H1 (cell line): ENCODE measurements around the gene LMTK3. TPM values are rescaled to one million over a fixed set of nuclear protein-coding genes. Genes with fewer than 3 reads are reported as not detected.
"Not testable (repeated sequence)": the region's sequence is repeated elsewhere in the genome, so short reads cannot be mapped to it uniquely, and the experiment has no call there.

Experiments used
- CTCF ChIA-PET: fragments of 300-600 bp; sonication (Branson Sonifier 250); formaldehyde crosslinking; loops from one replicate; lab custom pipeline; 2021; ENCODE audit not compliant: partially characterized antibody; lab: Charles Lee
- POLR2A ChIA-PET: fragments of 300-600 bp; sonication (Branson Sonifier 250); formaldehyde crosslinking; loops from one replicate; lab custom pipeline; 2021; ENCODE audit warnings: inconsistent platforms; ENCODE audit not compliant: partially characterized antibody; lab: Charles Lee
- DNase-seq, 2 experiments: peaks; one replicate each; pipeline versions ENCODE4 v3.0.0 to v3.0.0-alpha.2; 2010 to 2022; ENCODE audit warnings: low spot score in 2 of 2, low read depth in 1 of 2, mixed read lengths in 1 of 2
- FAIRE-seq: peaks from 2 replicates; lab custom pipeline; 2011; peaks lifted over from hg19 to GRCh38; lab: Jason Lieb, UNC
- H2AFZ ChIP-seq: 2 replicates; pipeline ENCODE4 v1.8.1; 2012; ENCODE audit warnings: low read length, inconsistent platforms
- H2AK5ac ChIP-seq: 2 replicates; pipeline ENCODE4 v1.6.1; 2013; ENCODE audit warnings: low read depth, low read length
- H2BK120ac ChIP-seq: replicated peaks from 2 replicates; pipeline ENCODE3; 2013; ENCODE audit warnings: low read depth, low read length, inconsistent platforms
- H2BK12ac ChIP-seq: 2 replicates; pipeline ENCODE4 v1.6.1; 2013; ENCODE audit warnings: low read depth, low read length
- H2BK15ac ChIP-seq: 2 replicates; pipeline ENCODE4 v1.6.1; 2013; ENCODE audit warnings: low read length
- H2BK20ac ChIP-seq: 2 replicates; pipeline ENCODE4 v1.6.1; 2013; ENCODE audit warnings: low read length
- H2BK5ac ChIP-seq: 2 replicates; pipeline ENCODE4 v1.6.1; 2013; ENCODE audit warnings: low read depth, low read length
- H3K14ac ChIP-seq: 2 replicates; pipeline ENCODE4 v1.6.1; 2013; ENCODE audit warnings: inconsistent platforms; ENCODE audit not compliant: insufficient read length
- H3K18ac ChIP-seq: 2 replicates; pipeline ENCODE4 v1.6.1; 2013; ENCODE audit warnings: low read length; ENCODE audit errors: extremely low read depth
- H3K23ac ChIP-seq: 2 replicates; pipeline ENCODE4 v1.6.1; 2013; ENCODE audit warnings: inconsistent platforms; ENCODE audit not compliant: insufficient read length
- H3K23me2 ChIP-seq: 2 replicates; pipeline ENCODE4 v1.6.1; 2013; ENCODE audit warnings: low read depth, low read length
- H3K27ac ChIP-seq: 2 replicates; pipeline ENCODE4 v1.6.1; 2011; ENCODE audit warnings: low read depth, low read length, inconsistent platforms
- H3K27me3 ChIP-seq, 4 experiments: replicated peaks in 1 of 4; 1 replicate in 1 of 4; 2 replicates in 3 of 4; pipeline versions ENCODE4 v1.6.1 to v1.8.1; 2011 to 2013; ENCODE audit warnings: low read length in 3 of 4, mild to moderate bottlenecking in 3 of 4, inconsistent platforms in 2 of 4, mixed read lengths in 2 of 4, moderate library complexity in 1 of 4; ENCODE audit not compliant: control insufficient read depth in 3 of 4, insufficient read depth in 3 of 4; ENCODE audit errors: extremely low read depth in 1 of 4
- H3K36me3 ChIP-seq, 4 experiments: 2 replicates each; pipeline versions ENCODE4 v1.6.1 to v1.8.1; 2011 to 2013; ENCODE audit warnings: mild to moderate bottlenecking in 4 of 4, low read length in 3 of 4, moderate library complexity in 2 of 4, control low read depth in 1 of 4, inconsistent platforms in 1 of 4; ENCODE audit not compliant: insufficient read depth in 4 of 4, control insufficient read depth in 2 of 4
- H3K4ac ChIP-seq: replicated peaks from 2 replicates; pipeline ENCODE3; 2013; ENCODE audit warnings: low read length, low read depth, mixed read lengths, inconsistent platforms; ENCODE audit not compliant: insufficient read length
- H3K4me1 ChIP-seq, 4 experiments: replicated peaks in 1 of 4; 1 replicate in 1 of 4; 2 replicates in 3 of 4; pipeline versions ENCODE4 v1.6.1 to v1.8.1; 2011 to 2013; ENCODE audit warnings: low read length in 3 of 4, inconsistent platforms in 2 of 4, mixed read lengths in 1 of 4; ENCODE audit not compliant: insufficient read depth in 4 of 4, control insufficient read depth in 3 of 4
- H3K4me2 ChIP-seq, 2 experiments: 2 replicates each; pipeline versions ENCODE4 v1.6.1 to v1.8.1; 2011 to 2013; ENCODE audit warnings: low read depth in 2 of 2, low read length in 2 of 2, control low read depth in 1 of 2, inconsistent platforms in 1 of 2, mild to moderate bottlenecking in 1 of 2; ENCODE audit not compliant: insufficient read depth in 1 of 2
- H3K4me3 ChIP-seq, 4 experiments: fragments of 200-600, 300-600 bp in 1 of 4; sonication (generic), shearing (Covaris generic), sonication (Bioruptor Twin) in 1 of 4; 2 replicates each; pipeline versions ENCODE4 v1.5.1 to v1.8.1; 2011 to 2016; ENCODE audit warnings: low read length in 4 of 4, low read depth in 3 of 4, control low read depth in 2 of 4, inconsistent platforms in 2 of 4, mild to moderate bottlenecking in 2 of 4, mixed read lengths in 1 of 4, moderate library complexity in 1 of 4; ENCODE audit not compliant: insufficient read depth in 2 of 4; ENCODE audit errors: extremely low read depth in 1 of 4
- H3K56ac ChIP-seq: replicated peaks from 2 replicates; pipeline ENCODE3; 2013; ENCODE audit warnings: low read depth, mild to moderate bottlenecking, mixed read lengths, low read length, inconsistent platforms; ENCODE audit not compliant: insufficient read length
- H3K79me1 ChIP-seq: 2 replicates; pipeline ENCODE4 v1.6.1; 2013; ENCODE audit warnings: low read depth, low read length, control low read depth
- H3K79me2 ChIP-seq, 2 experiments: 2 replicates each; pipeline versions ENCODE4 v1.6.1 to v1.8.1; 2012 to 2013; ENCODE audit warnings: low read length in 2 of 2, mild to moderate bottlenecking in 2 of 2, inconsistent platforms in 1 of 2; ENCODE audit not compliant: insufficient read depth in 2 of 2, control insufficient read depth in 1 of 2
- H3K9ac ChIP-seq, 4 experiments: replicated peaks in 1 of 4; 1 replicate in 1 of 4; 2 replicates in 3 of 4; pipeline versions ENCODE4 v1.6.1 to v1.8.1; 2011 to 2013; ENCODE audit warnings: low read depth in 3 of 4, low read length in 3 of 4, control low read depth in 2 of 4, mild to moderate bottlenecking in 2 of 4, moderate library complexity in 2 of 4, inconsistent platforms in 1 of 4; ENCODE audit errors: extremely low read depth in 1 of 4
- H3K9me3 ChIP-seq, 2 experiments: 2 replicates each; pipeline versions ENCODE4 v1.6.1 to v1.8.1; 2012 to 2013; ENCODE audit warnings: mild to moderate bottlenecking in 2 of 2, moderate library complexity in 2 of 2, control low read depth in 1 of 2, inconsistent platforms in 1 of 2, low read depth in 1 of 2, low read length in 1 of 2, mixed read lengths in 1 of 2; ENCODE audit not compliant: insufficient read depth in 2 of 2
- H4K20me1 ChIP-seq, 2 experiments: replicated peaks in 1 of 2; 2 replicates each; pipeline versions ENCODE3 to v1.8.1; 2011 to 2013; ENCODE audit warnings: inconsistent platforms in 2 of 2, low read length in 2 of 2, mild to moderate bottlenecking in 1 of 2; ENCODE audit not compliant: insufficient read depth in 2 of 2, control insufficient read depth in 1 of 2
- H4K5ac ChIP-seq: 2 replicates; pipeline ENCODE4 v1.6.1; 2013; ENCODE audit warnings: low read length, low read depth, mixed read lengths, inconsistent platforms; ENCODE audit not compliant: insufficient read length
- H4K8ac ChIP-seq: 2 replicates; pipeline ENCODE4 v1.8.0; 2013; ENCODE audit warnings: mild to moderate bottlenecking, moderate library complexity, low read length, inconsistent platforms; ENCODE audit not compliant: insufficient read depth; ENCODE audit errors: extremely low read depth
- H4K91ac ChIP-seq: replicated peaks from 2 replicates; pipeline ENCODE3; 2013; ENCODE audit warnings: low read length, mixed read lengths, inconsistent platforms; ENCODE audit not compliant: insufficient read length
- CTCF ChIP-seq, 3 experiments: IDR thresholded peaks; 1 replicate in 2 of 3; 2 replicates in 1 of 3; pipeline versions ENCODE4 v1.5.1 to v1.6.1; 2011; ENCODE audit warnings: low read length in 3 of 3, mild to moderate bottlenecking in 3 of 3, inconsistent platforms in 2 of 3, low read depth in 1 of 3, moderate library complexity in 1 of 3; ENCODE audit not compliant: insufficient read depth in 1 of 3; ENCODE audit errors: control extremely low read depth in 1 of 3
- SP4 ChIP-seq: IDR thresholded peaks from 2 replicates; pipeline ENCODE4 v1.6.1; 2012; ENCODE audit warnings: low read length, inconsistent platforms
- YY1 ChIP-seq: IDR thresholded peaks from 2 replicates; pipeline ENCODE4 v1.6.1; 2011; ENCODE audit warnings: low read depth, mild to moderate bottlenecking, low read length
- WGBS, 2 experiments: shearing (Covaris generic) in 1 of 2; methylation state at CpG; one replicate each; pipeline versions ENCODE4 v1.1.6 to v1.1.7; 2013 to 2015; ENCODE audit warnings: low lambda C conversion rate in 2 of 2, mixed read lengths in 2 of 2, inconsistent platforms in 1 of 2, low coverage in 1 of 2, missing lambda C conversion rate in 1 of 2; ENCODE audit not compliant: insufficient replicate concordance in 2 of 2, insufficient coverage in 1 of 2, insufficient read length in 1 of 2; ENCODE audit errors: extremely low coverage in 1 of 2, missing lambda C conversion rate in 1 of 2; 5-methylcytosine and 5-hydroxymethylcytosine counted together
- polyA plus RNA-seq, 7 experiments: library from polyadenylated mRNA; depleted of rRNA in 3 of 7; stranded (reverse) in 5 of 7; unstranded in 2 of 7; fragments of >200 nt in 5 of 7; fragments of 200-250 nt in 2 of 7; gene quantifications; 1 replicate in 5 of 7; 2 replicates in 1 of 7; 4 replicates in 1 of 7; pipeline versions ENCODE4 v1.2.1 to v1.2.3, GENCODE V29; 2011 to 2013; ENCODE audit warnings: missing spikeins in 2 of 7, mixed read lengths in 2 of 7
- total RNA-seq: library from RNA; stranded (reverse); fragmentation: NEBNext Ultra II Directional; extraction: Animal tissue kit (Norgen Biotek cat#: 25700); gene quantifications from 2 replicates; pipeline ENCODE4 v1.2.1, GENCODE V29; 2021

Gene LMTK3
- total and polyA plus RNA-seq, 2 of the 8 experiments (the other 6 are each of a cell fraction or from before 2014, with no cell fraction given): 2.7 to 12.4 TPM

DNA sequence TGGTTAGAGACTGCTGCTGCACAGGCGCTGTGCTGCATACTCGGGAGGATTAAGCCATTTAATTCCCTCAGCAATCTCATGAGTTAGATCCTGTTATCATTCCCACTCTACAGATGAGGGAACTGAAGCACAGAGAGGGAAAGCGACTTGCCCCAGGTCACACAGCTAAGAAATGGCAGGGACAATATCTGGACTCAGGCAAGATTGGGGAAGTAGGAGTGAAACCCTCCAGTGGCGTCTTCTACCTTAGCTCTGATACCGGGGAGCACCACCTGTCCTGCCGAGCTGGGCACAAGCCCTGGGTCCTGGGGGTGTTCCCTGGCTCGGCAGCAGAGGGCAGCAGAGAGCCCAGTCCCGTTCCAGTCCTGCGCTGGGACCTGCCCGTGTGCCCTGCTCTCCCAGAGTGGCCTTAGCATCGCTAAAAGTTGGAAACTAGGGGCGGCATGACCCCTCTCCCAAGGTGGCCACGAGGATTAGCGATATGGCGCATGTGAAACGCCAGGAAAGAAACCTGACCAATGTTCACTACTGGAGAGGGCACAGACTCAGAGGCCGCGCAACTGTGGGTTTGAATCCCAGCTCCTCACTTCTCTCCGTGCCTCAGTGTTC is 21.9 kb downstream of the LMTK3 start (continued):
- TF ChIP-seq CTCF (IDR thresholded peaks at IDR 0.05; ENCODE audit: control extremely low read depth in 1 of 3, insufficient read depth in 1 of 3, low read depth in 1 of 3, low read length in 3 of 3): peak; percentile 94 to 99 (median 98)
- 0 out of 2 replicates have a peak, but pooled peaks have one; percentile 18 for TF ChIP-seq YY1
- no peak for TF ChIP-seq SP4

- H2BK20ac ChIP-seq, H2AFZ ChIP-seq, H4K20me1 ChIP-seq, H3K27me3 ChIP-seq, H3K79me2 ChIP-seq, H3K9me3 ChIP-seq, H3K79me1 ChIP-seq, H3K9ac ChIP-seq, H3K18ac ChIP-seq, FAIRE-seq, H2BK12ac ChIP-seq, H2BK120ac ChIP-seq, H3K4ac ChIP-seq, H2BK15ac ChIP-seq, H4K5ac ChIP-seq, H3K23ac ChIP-seq, H3K56ac ChIP-seq, DNase-seq, H2BK5ac ChIP-seq, H2AK5ac ChIP-seq, H4K91ac ChIP-seq, H4K8ac ChIP-seq, H3K14ac ChIP-seq, H3K36me3 ChIP-seq, H3K23me2 ChIP-seq, H3K4me3 ChIP-seq, H3K27ac ChIP-seq, H3K4me2 ChIP-seq: not testable (repeated sequence)
- WGBS, 2 experiments: 86% methylated on average over 7 of the region's 7 CpGs; no CpG with 5 or more reads in 1 of the 2 experiments
- POLR2A ChIA-PET: interaction anchor here (0.7 to 14.8 kb wide), 6 partner anchors 13 to 112 kb away, joined by 3 to 176 read pairs (median 9); partner anchors contain the start of gene KDELR1
- CTCF ChIA-PET: interaction anchor here (0.6 to 5.5 kb wide), 17 partner anchors 13 to 175 kb away, joined by 3 to 105 read pairs (median 6); no protein-coding TSS in a partner anchor
- peaks cover 0 to 17% (median 13%) of the 10 kb centered on the region in 4 experiments; a peak in 6 of 7 replicates for H3K4me1 ChIP-seq
These were observed 23.2 kb downstream of the LMTK3 start for GRCh38 chr19:48488478-48488877.
